NOMO-1 (cell line): ENCODE measurements around the gene KIF5C.

Experiments used
- DNase-seq, 2 experiments: peaks; one replicate each; lab custom pipeline; 2025; ENCODE audit not compliant: unreplicated experiment in 2 of 2; lab: John Stamatoyannopoulos, UW

KIF5C gene

GRCh38 chr2:148984449-148984848, 109.4 kb downstream of the KIF5C start:
- DNase-seq: no peak

- peak; percentile 19 to 31 for DNase-seq
Measured at GRCh38 chr2:148987286-148987685, 112.3 kb downstream of the KIF5C start.

GRCh38 chr2:148988337-148988736, 113.3 kb downstream of the KIF5C start:
- no peak for DNase-seq

GRCh38 chr2:148989882-148990493, 115.0 kb downstream of the KIF5C start:
- DNase-seq: peak; percentile 43 to 80

GRCh38 chr2:148990968-148991367, 115.9 kb downstream of the KIF5C start:
- no peak for DNase-seq

GRCh38 chr2:148992448-148992847, 117.4 kb downstream of the KIF5C start:
- no peak for DNase-seq

- no peak for DNase-seq
Measured at GRCh38 chr2:148993351-148993750, 118.3 kb downstream of the KIF5C start.

- DNase-seq: no peak
Measured at GRCh38 chr2:148994341-148994740, 119.3 kb downstream of the KIF5C start.

- no peak for DNase-seq
Measured at GRCh38 chr2:148996805-148997204, 121.8 kb downstream of the KIF5C start.

- DNase-seq: no peak
Measured at GRCh38 chr2:148998165-148998830, 123.3 kb downstream of the KIF5C start.

GRCh38 chr2:148998831-148999200, 123.8 kb downstream of the KIF5C start:
- DNase-seq: no peak

- DNase-seq: no peak
Measured at GRCh38 chr2:148999451-148999921, 124.5 kb downstream of the KIF5C start.

- peak in 1 of 2 experiments; percentile 55 for DNase-seq
Measured at GRCh38 chr2:149000158-149000938, 125.3 kb downstream of the KIF5C start.

GRCh38 chr2:149001496-149001895, 126.5 kb downstream of the KIF5C start:
- DNase-seq: no peak

- no peak for DNase-seq
Measured at GRCh38 chr2:149002378-149002890, 127.4 kb downstream of the KIF5C start.

GRCh38 chr2:149002891-149003740, 128.1 kb downstream of the KIF5C start:
- no peak for DNase-seq

- DNase-seq: no peak
Measured at GRCh38 chr2:149004836-149005235, 129.8 kb downstream of the KIF5C start.

- no peak for DNase-seq
Measured at GRCh38 chr2:149005471-149006077, 130.5 kb downstream of the KIF5C start.

GRCh38 chr2:149006883-149007543, 132.0 kb downstream of the KIF5C start:
- DNase-seq: no peak

GRCh38 chr2:149008381-149008780, 133.4 kb downstream of the KIF5C start:
- no peak for DNase-seq
